Osteocyte (in vitro differentiated cells): ENCODE results near the gene TOX2. TPM values are rescaled to one million over a fixed set of nuclear protein-coding genes. Genes with fewer than 3 reads are reported as not detected.

ENCODE experiments used
- DNase-seq: peaks from one replicate; pipeline ENCODE4 v3.0.0; 2021; ENCODE audit warnings: mixed read lengths; ENCODE audit not compliant: unreplicated experiment; ENCODE audit errors: extremely low spot score
- H3K27ac Mint-ChIP-seq: one replicate; pipeline ENCODE4 v1.8.0; 2021; ENCODE audit warnings: mild to moderate bottlenecking, mixed read lengths; ENCODE audit not compliant: unreplicated experiment
- H3K27me3 Mint-ChIP-seq: one replicate; pipeline ENCODE4 v1.8.0; 2021; ENCODE audit warnings: mixed read lengths; ENCODE audit not compliant: unreplicated experiment
- H3K36me3 Mint-ChIP-seq: one replicate; pipeline ENCODE4 v1.8.0; 2021; ENCODE audit warnings: mixed read lengths; ENCODE audit not compliant: unreplicated experiment
- H3K4me1 Mint-ChIP-seq: one replicate; pipeline ENCODE4 v1.8.0; 2021; ENCODE audit warnings: mixed read lengths; ENCODE audit not compliant: unreplicated experiment
- H3K4me3 Mint-ChIP-seq: one replicate; pipeline ENCODE4 v1.8.0; 2021; ENCODE audit warnings: mild to moderate bottlenecking, moderate library complexity, mixed read lengths; ENCODE audit not compliant: unreplicated experiment
- H3K9me3 Mint-ChIP-seq: one replicate; pipeline ENCODE4 v1.8.0; 2021; ENCODE audit warnings: mixed read lengths; ENCODE audit not compliant: unreplicated experiment
- CTCF ChIP-seq: fragments of 200-600 bp; sonication (generic); IDR thresholded peaks from 2 replicates; pipeline ENCODE4 v1.5.0; 2021; ENCODE audit warnings: antibody characterized with exemption, mild to moderate bottlenecking, moderate library complexity
- total RNA-seq: library from RNA; stranded (reverse); gene quantifications from 2 replicates; pipeline ENCODE4 v1.2.1, GENCODE V29; 2021

Gene TOX2
- total RNA-seq, 1 donor from 2014 or later: not detected

GRCh38 chr20:44093249-44093582 lies 178.6 kb downstream of the TOX2 start:
- Mint-ChIP-seq H3K4me3 (no peak overlapping the region), H3K36me3 (no peaks in the 10 kb centered on the region)

GRCh38 chr20:44095831-44096230 lies 181.2 kb downstream of the TOX2 start:
- Mint-ChIP-seq H3K4me3 (no peak overlapping the region), H3K9me3 (no peaks in the 10 kb centered on the region), H3K27me3 (peaks cover 22% of the 10 kb centered on the region), H3K36me3 (no peaks in the 10 kb centered on the region), H3K27ac (no peak overlapping the region), H3K4me1 (no peaks in the 10 kb centered on the region)
- no peak for DNase-seq
- TF ChIP-seq CTCF: no peak

More at GRCh38 chr20:44093249-44093582, 178.6 kb downstream of the TOX2 start:
- no peak for DNase-seq
- peaks cover 21% of the 10 kb centered on the region for H3K27me3 Mint-ChIP-seq
- H3K9me3 Mint-ChIP-seq: no peaks in the 10 kb centered on the region
- TF ChIP-seq CTCF: no peak
- no peaks in the 10 kb centered on the region for H3K4me1 Mint-ChIP-seq
- H3K27ac Mint-ChIP-seq: no peak overlapping the region

- no peak for DNase-seq
- peaks cover 21% of the 10 kb centered on the region for H3K27me3 Mint-ChIP-seq
- no peaks in the 10 kb centered on the region for H3K36me3 Mint-ChIP-seq
- no peaks in the 10 kb centered on the region for H3K4me1 Mint-ChIP-seq
- H3K4me3 Mint-ChIP-seq: no peak overlapping the region
- H3K9me3 Mint-ChIP-seq: peaks cover 2% of the 10 kb centered on the region
- TF ChIP-seq CTCF: no peak
- H3K27ac Mint-ChIP-seq: no peak overlapping the region
Observed at GRCh38 chr20:44097521-44098255, 183.0 kb downstream of the TOX2 start.

- H3K4me1 Mint-ChIP-seq: no peaks in the 10 kb centered on the region
- H3K36me3 Mint-ChIP-seq: no peaks in the 10 kb centered on the region
- H3K9me3 Mint-ChIP-seq: peaks cover 4% of the 10 kb centered on the region
- no peak overlapping the region for H3K4me3 Mint-ChIP-seq
- TF ChIP-seq CTCF: no peak
- no peak for DNase-seq
- H3K27me3 Mint-ChIP-seq: peaks cover 16% of the 10 kb centered on the region
- H3K27ac Mint-ChIP-seq: no peak overlapping the region
Observed at GRCh38 chr20:44098256-44098630, 183.6 kb downstream of the TOX2 start.

GRCh38 chr20:44098657-44099056 lies 184.0 kb downstream of the TOX2 start:
- peaks cover 4% of the 10 kb centered on the region for H3K9me3 Mint-ChIP-seq
- DNase-seq: no peak
- H3K36me3 Mint-ChIP-seq: no peaks in the 10 kb centered on the region
- H3K27me3 Mint-ChIP-seq: peaks cover 17% of the 10 kb centered on the region
- no peak overlapping the region for H3K27ac Mint-ChIP-seq
- H3K4me3 Mint-ChIP-seq: no peak overlapping the region
- no peak for TF ChIP-seq CTCF
- H3K4me1 Mint-ChIP-seq: no peaks in the 10 kb centered on the region
